Measurements from ENCODE around the gene LRRC56. TPM values are rescaled to one million over a fixed set of nuclear protein-coding genes. Genes with fewer than 3 reads are reported as not detected.

LRRC56 gene
- total and polyA plus RNA-seq, 11 donors, result 0.07 to 0.35 (median 0.20) TPM; not detected in 2

DNA sequence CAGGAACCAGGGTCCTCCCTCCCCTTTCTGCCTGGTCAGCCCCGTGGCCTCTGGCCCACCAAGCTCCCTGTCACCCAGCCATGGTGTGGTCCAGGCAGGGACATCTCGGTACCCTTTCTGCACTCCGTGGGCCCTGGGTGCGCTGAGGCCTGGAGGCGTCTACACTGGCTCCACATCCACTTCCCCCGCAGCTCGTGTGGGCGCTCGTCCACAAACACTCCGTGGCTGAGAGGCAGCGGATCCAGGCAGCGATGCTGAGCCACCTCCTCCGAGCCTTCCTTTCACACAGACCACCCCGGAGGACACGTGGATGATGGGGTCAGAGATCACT lies 46.4 kb upstream of the LRRC56 start:
- 87 to 94% (median 92%) methylated on average over 12 to 15 of the region's 15 CpGs for WGBS, 4 donors
- no peak for ATAC-seq
- Histone ChIP-seq H3K27ac (no peak overlapping the region), H3K4me3 (no peak overlapping the region), H3K36me3 (peaks cover 0 to 78% (median 49%) of the 10 kb centered on the region in 9 donors), H3K9me3 (no peaks in the 10 kb centered on the region), H3K27me3 (no peaks in the 10 kb centered on the region), H3K4me1 (peaks cover 0 to 3% (median 0%) of the 10 kb centered on the region in 12 donors)
- intact Hi-C loops (cut with DNase I), result no loop called here
- DNase-seq, result peak in 1 of 5 donors; percentile 55
- TF ChIP-seq, protein P1, sequence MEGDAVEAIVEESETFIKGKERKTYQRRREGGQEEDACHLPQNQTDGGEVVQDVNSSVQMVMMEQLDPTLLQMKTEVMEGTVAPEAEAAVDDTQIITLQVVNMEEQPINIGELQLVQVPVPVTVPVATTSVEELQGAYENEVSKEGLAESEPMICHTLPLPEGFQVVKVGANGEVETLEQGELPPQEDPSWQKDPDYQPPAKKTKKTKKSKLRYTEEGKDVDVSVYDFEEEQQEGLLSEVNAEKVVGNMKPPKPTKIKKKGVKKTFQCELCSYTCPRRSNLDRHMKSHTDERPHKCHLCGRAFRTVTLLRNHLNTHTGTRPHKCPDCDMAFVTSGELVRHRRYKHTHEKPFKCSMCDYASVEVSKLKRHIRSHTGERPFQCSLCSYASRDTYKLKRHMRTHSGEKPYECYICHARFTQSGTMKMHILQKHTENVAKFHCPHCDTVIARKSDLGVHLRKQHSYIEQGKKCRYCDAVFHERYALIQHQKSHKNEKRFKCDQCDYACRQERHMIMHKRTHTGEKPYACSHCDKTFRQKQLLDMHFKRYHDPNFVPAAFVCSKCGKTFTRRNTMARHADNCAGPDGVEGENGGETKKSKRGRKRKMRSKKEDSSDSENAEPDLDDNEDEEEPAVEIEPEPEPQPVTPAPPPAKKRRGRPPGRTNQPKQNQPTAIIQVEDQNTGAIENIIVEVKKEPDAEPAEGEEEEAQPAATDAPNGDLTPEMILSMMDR (IDR thresholded peaks at IDR 0.05), result no peak
- TF ChIP-seq POLR2A (IDR thresholded peaks at IDR 0.05), result no peak

DNA sequence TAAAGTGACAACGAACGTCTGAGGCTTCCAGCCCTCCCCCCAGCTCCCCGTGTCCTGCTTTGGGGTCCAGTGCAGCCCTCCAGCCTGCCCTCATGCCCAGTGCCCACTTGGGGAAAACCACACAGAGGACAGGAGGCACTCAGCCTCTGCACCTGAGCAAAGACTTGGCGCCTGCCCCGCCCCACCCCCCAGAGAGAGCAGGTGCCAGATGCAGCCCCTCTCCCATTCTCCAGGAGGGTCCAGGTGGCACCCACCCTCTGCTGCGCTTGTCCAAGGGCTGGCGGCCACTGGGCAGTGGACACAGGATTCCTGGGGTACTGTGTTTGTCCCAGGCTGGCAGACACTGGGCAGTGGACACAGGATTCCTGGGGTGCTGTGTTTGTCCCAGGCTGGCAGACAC lies 46.0 kb upstream of the LRRC56 start:
- Histone ChIP-seq H3K27ac (no peak overlapping the region), H3K36me3 (peaks cover 0 to 83% (median 54%) of the 10 kb centered on the region in 9 donors), H3K4me3 (no peak overlapping the region), H3K9me3 (no peaks in the 10 kb centered on the region), H3K4me1 (peaks cover 0 to 7% (median 0%) of the 10 kb centered on the region in 12 donors), H3K27me3 (no peaks in the 10 kb centered on the region)
- intact Hi-C loops (cut with DNase I), result no loop called here
- ATAC-seq (no peak), DNase-seq (peak in 1 of 5 donors; percentile 37)
- 88 to 93% (median 90%) methylated on average over 5 to 7 of the region's 7 CpGs for WGBS, 4 donors
- TF ChIP-seq, protein P1 (IDR thresholded peaks at IDR 0.05), result no peak
- TF ChIP-seq POLR2A (IDR thresholded peaks at IDR 0.05), result no peak

DNA sequence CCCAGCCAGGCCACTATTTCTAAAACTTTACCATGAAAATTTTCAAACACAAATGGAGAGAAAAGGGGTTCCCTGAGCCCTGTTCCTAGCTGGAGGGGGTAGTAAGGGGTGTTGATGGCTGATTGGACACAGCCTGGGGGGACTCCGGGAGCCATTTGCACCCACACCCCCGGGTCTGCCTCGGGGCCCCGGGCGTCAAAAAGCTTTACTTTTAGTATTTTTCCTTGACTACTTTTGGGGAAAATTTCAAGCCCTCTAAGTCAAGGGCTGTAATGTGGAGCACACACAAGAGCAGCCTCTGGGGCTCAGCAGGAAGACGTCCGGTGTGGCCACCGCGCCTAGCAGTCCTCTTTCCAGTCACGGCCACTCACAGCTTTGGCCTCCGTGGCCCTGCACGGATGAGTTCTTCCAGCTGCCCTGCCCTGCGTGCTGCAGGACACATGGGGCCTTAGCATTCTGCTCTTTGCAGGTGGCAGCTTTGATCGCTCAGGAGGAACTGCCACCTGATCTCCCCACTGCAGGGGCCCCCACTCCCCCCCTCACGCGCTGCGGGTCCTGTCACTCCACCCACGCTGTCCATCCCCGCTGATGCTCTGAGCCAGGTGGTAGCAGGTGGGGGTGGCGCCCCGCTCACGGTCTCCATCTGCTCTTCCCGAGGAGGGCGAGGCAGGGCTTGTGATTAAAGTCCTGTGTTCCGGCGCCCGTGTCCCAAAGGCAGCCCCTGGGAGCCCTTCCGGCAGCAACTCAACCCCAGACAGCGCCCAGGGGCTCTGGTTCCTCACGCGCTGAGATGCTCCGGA lies 44.7 kb upstream of the LRRC56 start:
- DNase-seq (peak in 1 of 5 donors; percentile 25), ATAC-seq (no peak)
- no peak overlapping the region for H3K27ac ChIP-seq
- WGBS, 4 donors, result 84 to 89% (median 86%) methylated on average over 20 to 32 of the region's 32 CpGs
- H3K36me3 ChIP-seq, result peaks cover 0 to 87% (median 67%) of the 10 kb centered on the region in 9 donors
- H3K4me1 ChIP-seq, result peaks cover 0 to 7% (median 0%) of the 10 kb centered on the region in 12 donors
- H3K9me3 ChIP-seq, result no peaks in the 10 kb centered on the region
- no peaks in the 10 kb centered on the region for H3K27me3 ChIP-seq
- intact Hi-C loops (cut with DNase I), result no loop called here
- TF ChIP-seq, protein P1 (IDR thresholded peaks at IDR 0.05), result no peak
- TF ChIP-seq POLR2A (IDR thresholded peaks at IDR 0.05), result no peak
- no peak overlapping the region for H3K4me3 ChIP-seq

DNA sequence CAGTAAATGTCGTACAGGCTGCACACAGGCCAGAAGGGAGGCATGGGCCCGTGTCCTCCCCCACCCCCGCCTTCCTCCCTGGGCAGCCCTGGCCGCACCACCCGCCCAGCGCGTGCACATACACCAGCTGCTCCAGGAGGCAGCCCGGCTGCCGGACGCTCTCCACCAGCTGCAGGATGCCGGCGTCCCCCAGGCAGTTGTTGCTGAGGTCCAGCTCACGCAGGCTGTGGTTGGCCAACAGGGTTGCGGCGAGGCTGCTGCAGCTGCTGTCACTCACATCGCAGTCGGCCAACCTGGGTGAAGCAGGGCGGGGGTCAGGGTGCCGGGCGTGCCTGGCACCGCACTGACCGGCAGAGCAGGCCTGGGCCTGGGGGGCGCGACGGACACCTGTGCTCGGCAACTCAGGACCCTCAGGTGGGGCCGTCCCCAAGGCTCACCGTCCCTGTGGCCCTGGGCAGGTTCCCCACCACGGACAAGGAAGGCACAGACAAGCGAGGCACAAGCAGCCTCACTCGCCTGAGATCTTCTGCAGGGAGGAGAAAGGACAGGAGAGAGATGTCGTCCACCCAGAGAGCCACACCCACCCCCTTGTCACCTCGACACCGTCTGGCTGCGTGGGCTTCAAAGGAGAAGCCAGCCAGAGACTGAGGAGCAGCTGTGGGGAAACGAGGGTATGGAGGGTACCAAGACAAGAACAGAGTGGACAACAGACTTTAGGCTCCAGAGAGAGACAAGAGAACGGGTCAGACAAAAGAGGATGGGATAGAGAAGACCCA lies 42.4 kb upstream of the LRRC56 start:
- peak in 1 of 5 donors; percentile 17 for DNase-seq
- WGBS, 4 donors, result 80 to 87% (median 84%) methylated on average over 18 to 37 of the region's 37 CpGs

More for the DNA sequence above, 42.4 kb upstream of the LRRC56 start:
- Histone ChIP-seq H3K27ac (no peak overlapping the region), H3K4me3 (no peak overlapping the region), H3K9me3 (no peaks in the 10 kb centered on the region), H3K27me3 (no peaks in the 10 kb centered on the region), H3K4me1 (peaks cover 0 to 26% (median 7%) of the 10 kb centered on the region in 12 donors), H3K36me3 (peaks cover 0 to 92% (median 84%) of the 10 kb centered on the region in 9 donors)
- ATAC-seq, result no peak
- intact Hi-C loops (cut with DNase I), result no loop called here
- no peak for TF ChIP-seq POLR2A (IDR thresholded peaks at IDR 0.05)
- TF ChIP-seq, protein P1 (IDR thresholded peaks at IDR 0.05), result no peak

All from heart left ventricle (tissue), 16 donors.